ENCODE data around the gene PKN1.
"Not testable (repeated sequence)": the region's sequence is repeated elsewhere in the genome, so short reads cannot be mapped to it uniquely, and the experiment has no call there.

The PKN1 gene

GRCh38 chr19:14395710-14396336 lies 37.3 kb upstream of the PKN1 start:
- no peaks in the 10 kb centered on the region for H3K9me3 ChIP-seq (replicated peaks in 1 of 2; ENCODE audit: control insufficient read depth in 2 of 2, insufficient read depth in 1 of 2, low read depth in 1 of 2, low read length in 2 of 2)
- H3K4me3 ChIP-seq (ENCODE audit: low read length in 2 of 2): no peak overlapping the region
- no peak overlapping the region for H2AFZ ChIP-seq (ENCODE audit: low read length)
- no peak for DNase-seq (ENCODE audit: low spot score)
- no peak overlapping the region for H3K14ac ChIP-seq (ENCODE audit: low read length)
- no peak overlapping the region for H2BK5ac ChIP-seq (ENCODE audit: low read length)
- H3K4me1 ChIP-seq (ENCODE audit: control insufficient read depth in 2 of 2, insufficient read depth in 1 of 2, low read depth in 1 of 2, low read length in 2 of 2): peaks cover 0 to 3% of the 10 kb centered on the region in 2 donors
- no peak overlapping the region for H3K4me2 ChIP-seq (ENCODE audit: insufficient read depth, low read length, poor library complexity, severe bottlenecking)
- peaks cover 0 to 4% (median 0%) of the 10 kb centered on the region in 3 experiments for H3K27me3 ChIP-seq (ENCODE audit: control insufficient read depth in 3 of 3, insufficient read depth in 3 of 3, low read depth in 1 of 3, low read length in 3 of 3)
- H2BK12ac ChIP-seq (ENCODE audit: low read length): peak overlapping the region; percentile 41
- H3K79me1 ChIP-seq (ENCODE audit: low read depth, low read length): no peaks in the 10 kb centered on the region
- H3K27ac ChIP-seq (replicated peaks; ENCODE audit: low read length): no peak overlapping the region
- H3K9ac ChIP-seq (ENCODE audit: low read depth, low read length, poor library complexity): peak overlapping the region; percentile 77
- peak overlapping the region; percentile 78 for H2BK15ac ChIP-seq (ENCODE audit: low read length)
- H3K23ac ChIP-seq (ENCODE audit: low read depth, low read length, poor library complexity): no peak overlapping the region
- WGBS, 2 donors (ENCODE audit: extremely low coverage in 2 of 2, insufficient read length in 2 of 2, insufficient replicate concordance in 1 of 2): no CpG with 5 or more reads among the region's 16 CpGs
- no peaks in the 10 kb centered on the region for H3K36me3 ChIP-seq (replicated peaks in 1 of 2; ENCODE audit: control insufficient read depth in 2 of 2, insufficient read depth in 2 of 2, low read length in 2 of 2)
- H4K8ac ChIP-seq (ENCODE audit: low read depth, low read length): peak overlapping the region; percentile 56
- H2AK5ac ChIP-seq (ENCODE audit: low read depth, low read length): peak overlapping the region; percentile 81
- no peak overlapping the region for H3K4ac ChIP-seq (ENCODE audit: low read length)
- H4K91ac ChIP-seq (ENCODE audit: low read depth, low read length, poor library complexity): no peak overlapping the region
- peak overlapping the region; percentile 59 for H3K18ac ChIP-seq (ENCODE audit: low read length)
- peak overlapping the region; percentile 81 for H2BK120ac ChIP-seq (ENCODE audit: low read depth, low read length)

- H3K27me3 ChIP-seq (ENCODE audit: control insufficient read depth in 3 of 3, insufficient read depth in 3 of 3, low read depth in 1 of 3, low read length in 3 of 3); H2AFZ ChIP-seq (ENCODE audit: low read length); H3K4me3 ChIP-seq (ENCODE audit: low read length in 2 of 2); H3K4ac ChIP-seq (ENCODE audit: low read length); H3K14ac ChIP-seq (ENCODE audit: low read length); H3K36me3 ChIP-seq (replicated peaks in 1 of 2; ENCODE audit: control insufficient read depth in 2 of 2, insufficient read depth in 2 of 2, low read length in 2 of 2); H3K9ac ChIP-seq (ENCODE audit: low read depth, low read length, poor library complexity); H4K91ac ChIP-seq (ENCODE audit: low read depth, low read length, poor library complexity); H3K18ac ChIP-seq (ENCODE audit: low read length); H3K23ac ChIP-seq (ENCODE audit: low read depth, low read length, poor library complexity); H4K8ac ChIP-seq (ENCODE audit: low read depth, low read length); H2BK12ac ChIP-seq (ENCODE audit: low read length); DNase-seq (ENCODE audit: low spot score); H2BK5ac ChIP-seq (ENCODE audit: low read length); H3K27ac ChIP-seq (replicated peaks; ENCODE audit: low read length); H2AK5ac ChIP-seq (ENCODE audit: low read depth, low read length); H3K4me1 ChIP-seq (ENCODE audit: control insufficient read depth in 2 of 2, insufficient read depth in 1 of 2, low read depth in 1 of 2, low read length in 2 of 2); H2BK15ac ChIP-seq (ENCODE audit: low read length); H3K9me3 ChIP-seq (replicated peaks in 1 of 2; ENCODE audit: control insufficient read depth in 2 of 2, insufficient read depth in 1 of 2, low read depth in 1 of 2, low read length in 2 of 2); H3K4me2 ChIP-seq (ENCODE audit: insufficient read depth, low read length, poor library complexity, severe bottlenecking); H2BK120ac ChIP-seq (ENCODE audit: low read depth, low read length); H3K79me1 ChIP-seq (ENCODE audit: low read depth, low read length): not testable (repeated sequence)
- WGBS, 2 donors (ENCODE audit: extremely low coverage in 2 of 2, insufficient read length in 2 of 2, insufficient replicate concordance in 1 of 2): no CpG with 5 or more reads among the region's 3 CpGs
Observed at GRCh38 chr19:14396730-14397129, 36.4 kb upstream of the PKN1 start.

DNA sequence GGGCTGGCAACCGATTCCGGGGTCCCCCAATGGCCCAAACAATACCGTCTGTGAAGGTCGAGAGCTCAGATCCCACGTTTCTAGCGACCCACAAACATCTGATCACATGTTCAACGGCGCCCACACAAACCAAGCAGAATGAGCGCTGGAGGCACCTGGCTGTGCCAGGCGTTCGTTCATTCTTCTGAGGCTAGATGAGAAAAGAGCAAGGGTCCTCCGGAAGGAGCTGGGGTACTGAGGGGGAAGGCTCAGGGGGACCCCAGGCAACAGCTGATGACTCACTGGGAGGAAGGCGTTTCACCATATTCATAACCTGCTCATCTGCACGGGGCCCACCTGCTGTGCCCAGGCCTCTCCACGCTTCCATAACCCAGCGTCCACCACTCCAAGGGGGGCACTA lies 35.9 kb upstream of the PKN1 start:
- not testable (repeated sequence) for H3K4ac ChIP-seq (ENCODE audit: low read length); H2BK5ac ChIP-seq (ENCODE audit: low read length); DNase-seq (ENCODE audit: low spot score); H4K91ac ChIP-seq (ENCODE audit: low read depth, low read length, poor library complexity); H2BK15ac ChIP-seq (ENCODE audit: low read length); H3K27me3 ChIP-seq (ENCODE audit: control insufficient read depth in 3 of 3, insufficient read depth in 3 of 3, low read depth in 1 of 3, low read length in 3 of 3); H3K9me3 ChIP-seq (replicated peaks in 1 of 2; ENCODE audit: control insufficient read depth in 2 of 2, insufficient read depth in 1 of 2, low read depth in 1 of 2, low read length in 2 of 2); H3K36me3 ChIP-seq (replicated peaks in 1 of 2; ENCODE audit: control insufficient read depth in 2 of 2, insufficient read depth in 2 of 2, low read length in 2 of 2); H3K18ac ChIP-seq (ENCODE audit: low read length); H3K27ac ChIP-seq (replicated peaks; ENCODE audit: low read length); H3K4me3 ChIP-seq (ENCODE audit: low read length in 2 of 2); H2AK5ac ChIP-seq (ENCODE audit: low read depth, low read length); H4K8ac ChIP-seq (ENCODE audit: low read depth, low read length); H3K4me2 ChIP-seq (ENCODE audit: insufficient read depth, low read length, poor library complexity, severe bottlenecking); H3K4me1 ChIP-seq (ENCODE audit: control insufficient read depth in 2 of 2, insufficient read depth in 1 of 2, low read depth in 1 of 2, low read length in 2 of 2); H2BK12ac ChIP-seq (ENCODE audit: low read length); H3K79me1 ChIP-seq (ENCODE audit: low read depth, low read length); H3K9ac ChIP-seq (ENCODE audit: low read depth, low read length, poor library complexity); H2AFZ ChIP-seq (ENCODE audit: low read length); H3K14ac ChIP-seq (ENCODE audit: low read length); H3K23ac ChIP-seq (ENCODE audit: low read depth, low read length, poor library complexity); H2BK120ac ChIP-seq (ENCODE audit: low read depth, low read length)
- WGBS, 2 donors (ENCODE audit: extremely low coverage in 2 of 2, insufficient read length in 2 of 2, insufficient replicate concordance in 1 of 2): no CpG with 5 or more reads among the region's 16 CpGs

GRCh38 chr19:14400951-14401431 lies 32.1 kb upstream of the PKN1 start:
- H3K23ac ChIP-seq (ENCODE audit: low read depth, low read length, poor library complexity): no peak overlapping the region
- peak overlapping the region; percentile 92 for H2BK15ac ChIP-seq (ENCODE audit: low read length)
- H3K27ac ChIP-seq (replicated peaks; ENCODE audit: low read length): no peak overlapping the region
- H2AK5ac ChIP-seq (ENCODE audit: low read depth, low read length): peak overlapping the region; percentile 84
- H3K9me3 ChIP-seq (replicated peaks in 1 of 2; ENCODE audit: control insufficient read depth in 2 of 2, insufficient read depth in 1 of 2, low read depth in 1 of 2, low read length in 2 of 2): no peaks in the 10 kb centered on the region
- H2BK12ac ChIP-seq (ENCODE audit: low read length): no peak overlapping the region
- peaks cover 0 to 6% of the 10 kb centered on the region in 2 donors for H3K4me1 ChIP-seq (ENCODE audit: control insufficient read depth in 2 of 2, insufficient read depth in 1 of 2, low read depth in 1 of 2, low read length in 2 of 2)
- no peak overlapping the region for H3K9ac ChIP-seq (ENCODE audit: low read depth, low read length, poor library complexity)
- WGBS, 2 donors (ENCODE audit: extremely low coverage in 2 of 2, insufficient read length in 2 of 2, insufficient replicate concordance in 1 of 2): no CpG with 5 or more reads among the region's 11 CpGs
- H3K4ac ChIP-seq (ENCODE audit: low read length): no peak overlapping the region
- H4K91ac ChIP-seq (ENCODE audit: low read depth, low read length, poor library complexity): no peak overlapping the region
- no peak overlapping the region for H4K8ac ChIP-seq (ENCODE audit: low read depth, low read length)
- H2BK5ac ChIP-seq (ENCODE audit: low read length): peak overlapping the region; percentile 94
- no peak overlapping the region for H3K4me2 ChIP-seq (ENCODE audit: insufficient read depth, low read length, poor library complexity, severe bottlenecking)
- no peaks in the 10 kb centered on the region for H3K79me1 ChIP-seq (ENCODE audit: low read depth, low read length)
- H3K18ac ChIP-seq (ENCODE audit: low read length): no peak overlapping the region
- H3K4me3 ChIP-seq (ENCODE audit: low read length in 2 of 2): no peak overlapping the region
- peaks cover 0 to 3% (median 0%) of the 10 kb centered on the region in 3 experiments for H3K27me3 ChIP-seq (ENCODE audit: control insufficient read depth in 3 of 3, insufficient read depth in 3 of 3, low read depth in 1 of 3, low read length in 3 of 3)
- H2BK120ac ChIP-seq (ENCODE audit: low read depth, low read length): no peak overlapping the region
- no peak overlapping the region for H3K14ac ChIP-seq (ENCODE audit: low read length)
- DNase-seq (ENCODE audit: low spot score): no peak
- no peak overlapping the region for H2AFZ ChIP-seq (ENCODE audit: low read length)
- H3K36me3 ChIP-seq (replicated peaks in 1 of 2; ENCODE audit: control insufficient read depth in 2 of 2, insufficient read depth in 2 of 2, low read length in 2 of 2): no peaks in the 10 kb centered on the region
